Measurements from ENCODE around the gene PET100. TPM values are rescaled to one million over a fixed set of nuclear protein-coding genes. Genes with fewer than 3 reads are reported as not detected.
"Not testable (repeated sequence)": the region's sequence is repeated elsewhere in the genome, so short reads cannot be mapped to it uniquely, and the experiment has no call there.

The PET100 gene
- total and polyA plus RNA-seq, 2 experiments from 2014 or later, result 29.4 to 296 TPM

DNA sequence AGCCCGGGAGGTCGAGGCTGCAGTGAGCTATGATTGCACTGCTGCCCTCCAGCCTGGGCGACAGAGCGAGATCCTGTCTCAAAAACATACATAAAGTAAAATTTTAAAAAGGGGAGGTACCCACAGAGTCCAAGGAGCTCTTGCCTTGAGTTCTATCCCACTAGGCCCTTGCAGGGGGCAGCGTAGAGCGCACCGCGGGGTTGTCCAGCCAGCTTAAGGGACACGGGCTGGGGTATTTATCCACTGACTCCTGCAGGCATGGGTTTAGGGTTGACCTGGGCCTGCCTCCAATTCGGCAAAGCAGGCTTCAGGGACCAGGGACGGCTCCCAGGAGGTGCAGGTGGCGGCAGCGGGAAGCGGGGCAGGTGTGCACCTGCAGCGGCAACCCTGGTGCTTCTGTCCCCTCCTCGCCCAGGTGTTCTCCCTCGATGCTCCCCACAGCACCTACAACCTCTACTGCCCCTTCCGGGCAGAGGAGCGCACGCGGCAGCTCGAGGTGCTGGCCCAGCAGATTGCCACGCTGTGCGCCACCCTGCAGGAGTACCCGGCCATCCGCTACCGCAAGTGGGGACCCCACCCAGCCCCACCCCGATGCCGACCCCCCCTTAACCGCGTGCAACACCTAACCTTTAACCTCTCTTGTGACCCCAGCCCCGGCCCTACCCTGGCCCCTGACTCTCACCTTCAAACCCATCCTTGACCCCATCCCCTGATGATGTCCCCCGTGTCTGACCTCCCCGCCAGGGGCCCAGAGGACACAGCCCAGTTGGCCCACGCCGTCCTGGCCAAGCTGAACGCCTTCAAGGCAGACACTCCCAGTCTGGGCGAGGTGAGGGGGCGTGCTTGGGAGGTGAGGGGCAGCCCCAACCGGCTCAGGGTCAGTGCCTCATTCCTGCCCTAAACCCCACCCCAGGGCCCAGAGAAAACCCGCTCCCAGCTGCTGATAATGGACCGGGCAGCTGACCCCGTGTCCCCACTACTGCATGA is 12.0 kb downstream of the PET100 start:
- Histone ChIP-seq H3K4me3 (no peak overlapping the region), H3K27me3 (no peaks in the 10 kb centered on the region), H3K79me2 (peaks cover 13% of the 10 kb centered on the region), H3K27ac (no peak overlapping the region), H4K20me1 (ENCODE audit: insufficient read depth, poor library complexity, severe bottlenecking) (no peaks in the 10 kb centered on the region), H3K9me2 (replicated peaks; ENCODE audit: insufficient read depth) (no peaks in the 10 kb centered on the region), H3K9me3 (ENCODE audit: low read depth) (no peaks in the 10 kb centered on the region), H3K36me3 (replicated peaks; ENCODE audit: insufficient read depth, low read depth) (no peaks in the 10 kb centered on the region), H3K4me2 (no peak overlapping the region), H3K4me1 (ENCODE audit: insufficient read depth) (peaks cover 2% of the 10 kb centered on the region), H2AFZ (no peak overlapping the region)
- no peak for DNase-seq (ENCODE audit: low spot score)
- TF ChIP-seq EZH2 (IDR thresholded peaks at IDR 0.05; ENCODE audit: borderline replicate concordance), result no peak
- no peak for TF ChIP-seq EZH2phosphoT487 (IDR thresholded peaks at IDR 0.05; ENCODE audit: low read depth, severe bottlenecking, unreplicated experiment)
- TF ChIP-seq, protein P1, sequence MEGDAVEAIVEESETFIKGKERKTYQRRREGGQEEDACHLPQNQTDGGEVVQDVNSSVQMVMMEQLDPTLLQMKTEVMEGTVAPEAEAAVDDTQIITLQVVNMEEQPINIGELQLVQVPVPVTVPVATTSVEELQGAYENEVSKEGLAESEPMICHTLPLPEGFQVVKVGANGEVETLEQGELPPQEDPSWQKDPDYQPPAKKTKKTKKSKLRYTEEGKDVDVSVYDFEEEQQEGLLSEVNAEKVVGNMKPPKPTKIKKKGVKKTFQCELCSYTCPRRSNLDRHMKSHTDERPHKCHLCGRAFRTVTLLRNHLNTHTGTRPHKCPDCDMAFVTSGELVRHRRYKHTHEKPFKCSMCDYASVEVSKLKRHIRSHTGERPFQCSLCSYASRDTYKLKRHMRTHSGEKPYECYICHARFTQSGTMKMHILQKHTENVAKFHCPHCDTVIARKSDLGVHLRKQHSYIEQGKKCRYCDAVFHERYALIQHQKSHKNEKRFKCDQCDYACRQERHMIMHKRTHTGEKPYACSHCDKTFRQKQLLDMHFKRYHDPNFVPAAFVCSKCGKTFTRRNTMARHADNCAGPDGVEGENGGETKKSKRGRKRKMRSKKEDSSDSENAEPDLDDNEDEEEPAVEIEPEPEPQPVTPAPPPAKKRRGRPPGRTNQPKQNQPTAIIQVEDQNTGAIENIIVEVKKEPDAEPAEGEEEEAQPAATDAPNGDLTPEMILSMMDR (IDR thresholded peaks at IDR 0.05; ENCODE audit: poor library complexity), result no peak
- WGBS (ENCODE audit: low lambda C conversion rate, missing lambda C conversion rate), result 91% methylated on average over 43 of the region's 43 CpGs

DNA sequence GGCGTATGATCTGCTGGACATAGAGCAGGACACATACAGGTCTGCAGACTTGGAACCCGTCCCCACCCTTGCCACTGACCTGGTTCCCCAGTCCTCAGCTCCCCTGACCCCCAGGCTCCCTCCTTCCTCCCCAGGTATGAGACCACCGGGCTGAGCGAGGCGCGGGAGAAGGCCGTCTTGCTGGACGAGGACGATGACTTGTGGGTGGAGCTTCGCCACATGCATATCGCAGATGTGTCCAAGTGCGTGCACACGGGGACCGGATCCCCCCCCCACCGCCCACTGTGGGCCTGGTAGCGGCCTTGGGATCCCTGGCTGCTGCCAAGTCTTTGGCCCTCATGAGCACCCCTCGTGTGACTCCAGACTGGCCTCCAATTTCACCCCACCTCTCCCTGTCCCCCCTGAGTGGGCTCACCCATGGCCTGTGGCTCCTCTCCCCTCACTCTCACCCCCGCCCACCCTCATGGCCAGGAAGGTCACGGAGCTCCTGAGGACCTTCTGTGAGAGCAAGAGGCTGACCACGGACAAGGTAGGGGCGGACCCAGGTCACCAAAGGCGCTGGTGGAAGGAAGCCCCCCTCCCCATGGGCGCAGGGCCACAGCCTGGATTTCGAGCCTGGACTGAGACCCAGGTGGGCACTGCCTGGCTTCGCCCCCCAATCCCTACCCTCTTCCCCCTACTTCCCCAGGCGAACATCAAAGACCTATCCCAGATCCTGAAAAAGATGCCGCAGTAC is 12.9 kb downstream of the PET100 start:
- Histone ChIP-seq H3K4me2 (no peak overlapping the region), H3K27ac (no peak overlapping the region), H3K79me2 (peaks cover 12% of the 10 kb centered on the region), H3K9me2 (replicated peaks; ENCODE audit: insufficient read depth) (no peaks in the 10 kb centered on the region), H2AFZ (no peak overlapping the region), H3K27me3 (no peaks in the 10 kb centered on the region), H3K36me3 (replicated peaks; ENCODE audit: insufficient read depth, low read depth) (no peaks in the 10 kb centered on the region), H4K20me1 (ENCODE audit: insufficient read depth, poor library complexity, severe bottlenecking) (no peaks in the 10 kb centered on the region), H3K9me3 (ENCODE audit: low read depth) (no peaks in the 10 kb centered on the region), H3K4me3 (no peak overlapping the region), H3K4me1 (ENCODE audit: insufficient read depth) (no peaks in the 10 kb centered on the region)
- TF ChIP-seq EZH2 (IDR thresholded peaks at IDR 0.05; ENCODE audit: borderline replicate concordance) (no peak), EZH2phosphoT487 (IDR thresholded peaks at IDR 0.05; ENCODE audit: low read depth, severe bottlenecking, unreplicated experiment) (no peak)
- TF ChIP-seq, protein P1 (IDR thresholded peaks at IDR 0.05; ENCODE audit: poor library complexity), result no peak
- no peak for DNase-seq (ENCODE audit: low spot score)
- WGBS (ENCODE audit: low lambda C conversion rate, missing lambda C conversion rate), result 93% methylated on average over 24 of the region's 27 CpGs

DNA sequence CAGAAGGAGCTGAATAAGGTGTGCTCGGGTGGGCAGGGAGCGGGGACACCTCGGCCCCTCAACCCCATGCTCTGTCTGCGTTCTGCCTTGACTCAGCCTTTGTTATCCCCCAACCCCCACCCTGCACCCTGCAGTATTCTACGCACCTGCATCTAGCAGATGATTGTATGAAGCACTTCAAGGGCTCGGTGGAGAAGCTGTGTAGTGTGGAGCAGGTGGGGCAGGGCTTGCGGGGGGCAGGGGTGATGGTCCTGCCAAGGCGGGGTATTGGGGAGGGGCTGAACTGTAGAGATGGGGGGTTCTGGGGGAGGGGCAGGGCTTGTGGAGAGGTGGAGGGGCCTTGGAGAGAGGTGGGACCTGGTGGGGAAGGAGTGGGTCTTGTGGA is 13.4 kb downstream of the PET100 start:
- Histone ChIP-seq H3K4me2 (no peak overlapping the region), H3K4me3 (no peak overlapping the region), H2AFZ (no peak overlapping the region), H3K79me2 (peaks cover 7% of the 10 kb centered on the region), H3K9me2 (replicated peaks; ENCODE audit: insufficient read depth) (no peaks in the 10 kb centered on the region), H3K4me1 (ENCODE audit: insufficient read depth) (no peaks in the 10 kb centered on the region), H3K36me3 (replicated peaks; ENCODE audit: insufficient read depth, low read depth) (no peaks in the 10 kb centered on the region), H3K9me3 (ENCODE audit: low read depth) (no peaks in the 10 kb centered on the region), H3K27ac (no peak overlapping the region), H3K27me3 (no peaks in the 10 kb centered on the region), H4K20me1 (ENCODE audit: insufficient read depth, poor library complexity, severe bottlenecking) (no peaks in the 10 kb centered on the region)
- WGBS (ENCODE audit: low lambda C conversion rate, missing lambda C conversion rate), result 90% methylated on average over 6 of the region's 8 CpGs
- no peak for DNase-seq (ENCODE audit: low spot score)
- no peak for TF ChIP-seq EZH2phosphoT487 (IDR thresholded peaks at IDR 0.05; ENCODE audit: low read depth, severe bottlenecking, unreplicated experiment)
- TF ChIP-seq, protein P1 (IDR thresholded peaks at IDR 0.05; ENCODE audit: poor library complexity), result no peak
- TF ChIP-seq EZH2 (IDR thresholded peaks at IDR 0.05; ENCODE audit: borderline replicate concordance), result no peak

DNA sequence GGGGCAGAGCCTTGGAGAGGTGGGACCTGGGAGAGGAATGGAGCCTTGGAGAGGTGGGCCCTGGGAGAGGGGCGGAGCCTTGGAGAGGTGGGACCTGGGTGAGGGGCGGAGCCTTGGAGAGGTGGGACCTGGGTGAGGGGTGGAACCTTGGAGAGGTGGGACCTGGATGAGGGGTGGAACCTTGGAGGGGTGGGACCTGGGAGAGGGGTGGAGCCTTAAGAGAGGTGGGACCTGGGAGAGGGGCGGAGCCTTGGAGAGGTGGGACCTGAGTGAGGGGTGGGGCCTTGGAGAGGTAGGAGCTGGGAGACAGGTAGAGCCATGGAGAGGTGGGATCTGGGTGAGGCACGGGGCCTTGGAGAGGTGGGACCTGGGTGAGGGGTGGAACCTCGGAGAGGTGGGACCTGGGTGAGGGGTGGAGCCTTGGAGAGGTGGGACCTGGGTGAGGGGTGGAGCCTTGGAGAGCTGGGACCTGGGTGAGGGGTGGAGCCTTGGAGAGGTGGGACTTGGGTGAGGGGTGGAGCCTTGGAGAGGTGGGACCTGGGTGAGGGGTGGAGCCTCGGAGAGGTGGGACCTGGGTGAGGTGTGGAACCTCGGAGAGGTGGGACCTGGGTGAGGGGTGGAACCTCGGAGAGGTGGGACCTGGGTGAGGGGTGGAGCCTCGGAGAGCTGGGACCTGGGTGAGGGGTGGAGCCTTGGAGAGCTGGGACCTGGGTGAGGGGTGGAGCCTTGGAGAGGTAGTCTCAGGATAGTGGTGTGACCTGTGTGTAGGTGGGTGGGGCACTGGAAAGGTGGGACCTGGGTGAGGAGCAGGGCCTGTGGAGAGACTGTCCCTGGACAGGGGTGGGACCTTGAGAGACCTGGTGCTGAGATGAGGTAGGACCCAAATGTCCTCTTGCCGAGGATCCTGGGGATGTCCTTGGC is 14.3 kb downstream of the PET100 start:
- H3K4me2 ChIP-seq; H3K79me2 ChIP-seq; H4K20me1 ChIP-seq (ENCODE audit: insufficient read depth, poor library complexity, severe bottlenecking); H3K27me3 ChIP-seq; H3K9me2 ChIP-seq (replicated peaks; ENCODE audit: insufficient read depth); H2AFZ ChIP-seq; DNase-seq (ENCODE audit: low spot score); H3K36me3 ChIP-seq (replicated peaks; ENCODE audit: insufficient read depth, low read depth); H3K4me3 ChIP-seq; H3K4me1 ChIP-seq (ENCODE audit: insufficient read depth); H3K9me3 ChIP-seq (ENCODE audit: low read depth); H3K27ac ChIP-seq: not testable (repeated sequence)
- 100% methylated on average over 4 of the region's 10 CpGs for WGBS (ENCODE audit: low lambda C conversion rate, missing lambda C conversion rate)
